Adrenal gland (tissue), 5 donors: ENCODE measurements around the gene TOGARAM2.

ENCODE experiments used
- CTCF ChIP-seq, 6 experiments: fragments of 450-650 bp in 4 of 6; fragments of 200-600 bp in 2 of 6; sonication (generic) in 1 of 6; IDR thresholded peaks; 1 replicate in 5 of 6; 2 replicates in 1 of 6; pipeline versions ENCODE4 v1.5.1 to v1.8.0; 2016 to 2021; ENCODE audit warnings: antibody characterized with exemption in 6 of 6, mild to moderate bottlenecking in 2 of 6, moderate library complexity in 1 of 6
- POLR2A ChIP-seq, 2 donors: fragments of 450-650 bp; IDR thresholded peaks; one replicate each; pipeline ENCODE4 v1.6.1; 2017; ENCODE audit warnings: antibody characterized with exemption in 2 of 2, mild to moderate bottlenecking in 2 of 2, moderate library complexity in 1 of 2
- donor health status: DM: no; HTN: no; CAD: no.

GRCh38 chr2:29016504-29016903, 35.4 kb downstream of the TOGARAM2 start:
- TF ChIP-seq CTCF (IDR thresholded peaks at IDR 0.05) = no peak
- no peak for TF ChIP-seq POLR2A (IDR thresholded peaks at IDR 0.05)
